CD4-positive, alpha-beta T cell (primary cell): ENCODE data around the gene EBF4. TPM values are rescaled to one million over a fixed set of nuclear protein-coding genes. Genes with fewer than 3 reads are reported as not detected.
"Not testable (repeated sequence)": the region's sequence is repeated elsewhere in the genome, so short reads cannot be mapped to it uniquely, and the experiment has no call there.

Experiments used
- ATAC-seq: fragments of 200-7000 bp; cut with Tn5 transposase; one replicate; pipeline ENCODE4 v1.10.0; 2022; ENCODE audit warnings: mild to moderate bottlenecking; ENCODE audit not compliant: poor library complexity
- CTCF ChIA-PET: fragments of 350-600 bp; sonication (Branson Sonifier 250); formaldehyde crosslinking; loops from one replicate; lab custom pipeline; 2021; ENCODE audit warnings: antibody characterized with exemption, inconsistent platforms; lab: Charles Lee
- POLR2A ChIA-PET: fragments of 350-600 bp; sonication (Branson Sonifier 250); formaldehyde crosslinking; loops from one replicate; lab custom pipeline; 2021; ENCODE audit warnings: antibody characterized with exemption, inconsistent platforms; lab: Charles Lee
- DNase-seq, 14 experiments: peaks; one replicate each; pipeline ENCODE4 v3.0.0-alpha.2; 2013 to 2020; ENCODE audit warnings: mixed read lengths in 2 of 14
- H3K27ac ChIP-seq, 2 donors: one replicate each; pipeline versions ENCODE4 v1.5.1 to v1.7.0; 2013; ENCODE audit warnings: low read length in 2 of 2, low read depth in 1 of 2, mild to moderate bottlenecking in 1 of 2
- H3K27me3 ChIP-seq, 2 experiments: 1 replicate in 1 of 2; 2 replicates in 1 of 2; pipeline versions ENCODE4 v1.6.1 to v1.7.0; 2013; ENCODE audit warnings: low read length in 2 of 2, control low read depth in 1 of 2, mild to moderate bottlenecking in 1 of 2, moderate library complexity in 1 of 2; ENCODE audit not compliant: insufficient read depth in 2 of 2, control insufficient read depth in 1 of 2
- H3K36me3 ChIP-seq: one replicate; pipeline ENCODE4 v1.6.1; 2013; ENCODE audit warnings: low read length, control low read depth; ENCODE audit not compliant: insufficient read depth
- H3K4me1 ChIP-seq: one replicate; pipeline ENCODE4 v1.6.1; 2013; ENCODE audit warnings: low read length, control low read depth; ENCODE audit not compliant: insufficient read depth
- H3K4me3 ChIP-seq: one replicate; pipeline ENCODE4 v1.5.1; 2013; ENCODE audit warnings: mild to moderate bottlenecking, low read length, moderate library complexity
- H3K9me3 ChIP-seq, 2 experiments: 1 replicate in 1 of 2; 2 replicates in 1 of 2; pipeline versions ENCODE4 v1.6.1 to v1.7.0; 2013; ENCODE audit warnings: low read length in 2 of 2, mild to moderate bottlenecking in 2 of 2, control low read depth in 1 of 2, moderate library complexity in 1 of 2; ENCODE audit not compliant: control insufficient read depth in 1 of 2, insufficient read depth in 1 of 2
- H3K27ac Mint-ChIP-seq: one replicate; pipeline ENCODE4 v1.8.0; 2020; ENCODE audit warnings: mixed read lengths
- H3K27me3 Mint-ChIP-seq: one replicate; pipeline ENCODE4 v1.8.0; 2021; ENCODE audit warnings: mixed read lengths
- H3K36me3 Mint-ChIP-seq: one replicate; pipeline ENCODE4 v1.8.0; 2021; ENCODE audit warnings: low read depth, mixed read lengths
- H3K4me1 Mint-ChIP-seq: one replicate; pipeline ENCODE4 v1.8.0; 2021; ENCODE audit warnings: low read depth, mixed read lengths
- H3K4me3 Mint-ChIP-seq: one replicate; pipeline ENCODE4 v1.8.0; 2020; ENCODE audit warnings: mild to moderate bottlenecking, mixed read lengths
- H3K9me3 Mint-ChIP-seq: one replicate; pipeline ENCODE4 v1.8.0; 2020; ENCODE audit warnings: mixed read lengths
- intact Hi-C, 2 experiments: fragments of 100-400 bp; cut with DNase I in 1 of 2; cut with micrococcal nuclease in 1 of 2; formaldehyde crosslinking; loops; one replicate each; pipeline versions ENCODE4 v1.15.1 to v1.9.0; 2023 to 2025; cut with DNase I, micrococcal nuclease
- total RNA-seq, 174 experiments: library from RNA in 2 of 174; stranded (reverse) in 2 of 174; gene quantifications; one replicate each; pipeline ENCODE4 v1.2.3 and lab custom pipeline; 2021 to 2026
- TF ChIP-seq, protein P1 (sequence below): fragments of 200-600 bp; IDR thresholded peaks from one replicate; pipeline ENCODE4 v1.8.0; 2022; ENCODE audit warnings: antibody characterized with exemption, mild to moderate bottlenecking

Gene EBF4
- total RNA-seq, 2 experiments from 2014 or later: 4.2 to 5.1 TPM

DNA sequence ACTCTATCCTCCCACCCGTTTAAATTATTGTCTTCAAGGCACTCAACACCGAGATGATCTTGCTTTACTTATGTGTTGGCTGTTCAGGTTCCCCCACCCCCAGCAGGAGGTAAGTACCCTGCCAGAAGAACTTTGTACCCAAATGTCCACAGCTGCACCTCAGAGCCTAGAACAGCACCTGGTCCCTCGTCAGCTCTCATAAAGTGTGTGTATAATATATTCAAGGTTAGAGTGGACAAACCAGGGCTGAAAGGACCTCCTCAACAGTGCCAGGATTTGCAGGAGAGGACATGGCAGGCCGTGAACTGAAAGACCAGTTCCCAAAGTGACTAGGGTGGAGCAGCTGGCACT is 113.7 kb downstream of the EBF4 start:
- Histone ChIP-seq H3K4me1 (peaks cover 2% of the 10 kb centered on the region), H3K27me3 (peaks cover 34 to 38% of the 10 kb centered on the region in 2 experiments), H3K9me3 (peaks cover 0 to 5% of the 10 kb centered on the region in 2 experiments), H3K4me3 (no peak overlapping the region), H3K27ac (no peak overlapping the region), H3K36me3 (no peaks in the 10 kb centered on the region)
- DNase-seq (no peak), ATAC-seq (no peak)
- no peaks in the 10 kb centered on the region for H3K36me3 Mint-ChIP-seq
- TF ChIP-seq, protein P1, sequence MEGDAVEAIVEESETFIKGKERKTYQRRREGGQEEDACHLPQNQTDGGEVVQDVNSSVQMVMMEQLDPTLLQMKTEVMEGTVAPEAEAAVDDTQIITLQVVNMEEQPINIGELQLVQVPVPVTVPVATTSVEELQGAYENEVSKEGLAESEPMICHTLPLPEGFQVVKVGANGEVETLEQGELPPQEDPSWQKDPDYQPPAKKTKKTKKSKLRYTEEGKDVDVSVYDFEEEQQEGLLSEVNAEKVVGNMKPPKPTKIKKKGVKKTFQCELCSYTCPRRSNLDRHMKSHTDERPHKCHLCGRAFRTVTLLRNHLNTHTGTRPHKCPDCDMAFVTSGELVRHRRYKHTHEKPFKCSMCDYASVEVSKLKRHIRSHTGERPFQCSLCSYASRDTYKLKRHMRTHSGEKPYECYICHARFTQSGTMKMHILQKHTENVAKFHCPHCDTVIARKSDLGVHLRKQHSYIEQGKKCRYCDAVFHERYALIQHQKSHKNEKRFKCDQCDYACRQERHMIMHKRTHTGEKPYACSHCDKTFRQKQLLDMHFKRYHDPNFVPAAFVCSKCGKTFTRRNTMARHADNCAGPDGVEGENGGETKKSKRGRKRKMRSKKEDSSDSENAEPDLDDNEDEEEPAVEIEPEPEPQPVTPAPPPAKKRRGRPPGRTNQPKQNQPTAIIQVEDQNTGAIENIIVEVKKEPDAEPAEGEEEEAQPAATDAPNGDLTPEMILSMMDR: no peak
- peaks cover 2% of the 10 kb centered on the region for H3K4me1 Mint-ChIP-seq
- intact Hi-C loops: loop anchor here in 1 of 2 experiments (10.0 kb wide), 1 partner anchor 1178 kb away; no protein-coding TSS in a partner anchor
- H3K9me3 Mint-ChIP-seq: no peaks in the 10 kb centered on the region
- CTCF ChIA-PET: no interaction called here
- H3K4me3 Mint-ChIP-seq: no peak overlapping the region
- POLR2A ChIA-PET: no interaction called here
- no peak overlapping the region for H3K27ac Mint-ChIP-seq
- H3K27me3 Mint-ChIP-seq: peaks cover 71% of the 10 kb centered on the region

DNA sequence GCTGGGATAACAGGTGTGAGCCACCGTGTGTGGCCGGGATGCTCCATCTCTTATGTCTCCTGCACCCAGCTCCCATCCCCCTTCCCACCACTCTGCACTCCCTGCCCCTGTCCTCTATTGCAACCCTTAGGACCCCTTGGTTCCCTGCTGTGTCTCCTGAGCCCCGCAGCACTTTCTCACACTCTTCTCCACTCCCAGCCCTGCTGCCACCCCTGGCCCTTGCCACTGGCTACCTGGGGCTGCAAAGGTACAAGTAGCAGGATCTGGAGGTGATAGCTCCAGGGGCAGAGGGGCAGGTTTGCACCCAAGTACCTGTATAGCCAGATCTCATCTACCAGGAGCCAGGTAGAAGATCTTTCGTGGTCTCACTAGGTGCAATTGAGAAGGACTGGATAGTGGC is 114.4 kb downstream of the EBF4 start:
- H3K9me3 Mint-ChIP-seq: peaks cover under 1% of the 10 kb centered on the region
- POLR2A ChIA-PET: no interaction called here
- CTCF ChIA-PET: no interaction called here

DNA sequence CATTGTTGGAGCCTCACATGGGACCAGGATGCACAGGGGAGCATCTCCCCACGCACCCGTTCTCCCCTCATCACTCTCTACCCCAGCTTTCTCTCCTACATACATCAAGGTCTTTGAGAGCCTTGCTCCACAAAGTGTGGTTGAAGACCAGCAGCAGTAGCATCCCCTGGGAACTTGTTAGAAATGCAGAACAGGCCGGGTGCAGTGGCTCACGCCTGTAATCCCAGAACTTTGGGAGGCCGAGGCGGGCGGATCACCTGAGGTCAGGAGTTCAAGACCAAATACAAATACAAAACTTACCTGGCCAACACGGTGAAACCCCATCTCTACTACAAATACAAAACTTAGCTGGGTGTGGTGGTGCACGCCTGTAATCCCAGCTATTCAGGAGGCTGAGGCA is 115.3 kb downstream of the EBF4 start:
- H3K4me1 Mint-ChIP-seq, POLR2A ChIA-PET, H3K36me3 Mint-ChIP-seq, H3K27ac ChIP-seq, DNase-seq, H3K4me1 ChIP-seq, H3K27ac Mint-ChIP-seq, H3K9me3 Mint-ChIP-seq, ATAC-seq, H3K4me3 Mint-ChIP-seq, H3K9me3 ChIP-seq, H3K36me3 ChIP-seq, H3K4me3 ChIP-seq: not testable (repeated sequence)
- intact Hi-C loops: loop anchor here in 1 of 2 experiments (10.0 kb wide), 1 partner anchor 1177 kb away; no protein-coding TSS in a partner anchor
- peaks cover 72% of the 10 kb centered on the region for H3K27me3 Mint-ChIP-seq
- CTCF ChIA-PET: interaction anchor here (0.6 kb wide), 1 partner anchor 194 kb away, joined by 3 read pairs; no protein-coding TSS in a partner anchor
- peaks cover 25 to 26% of the 10 kb centered on the region in 2 experiments for H3K27me3 ChIP-seq

More for the DNA sequence above, 114.4 kb downstream of the EBF4 start:
- ATAC-seq: no peak
- H3K4me3 Mint-ChIP-seq: no peak overlapping the region
- H3K27me3 Mint-ChIP-seq: peaks cover 72% of the 10 kb centered on the region
- DNase-seq: no peak
- Histone ChIP-seq H3K4me3 (no peak overlapping the region), H3K27me3 (peaks cover 29 to 33% of the 10 kb centered on the region in 2 experiments), H3K36me3 (no peaks in the 10 kb centered on the region), H3K27ac (no peak overlapping the region), H3K4me1 (no peaks in the 10 kb centered on the region), H3K9me3 (peaks cover 2 to 5% of the 10 kb centered on the region in 2 experiments)
- TF ChIP-seq, protein P1: no peak
- H3K36me3 Mint-ChIP-seq: no peaks in the 10 kb centered on the region
- H3K27ac Mint-ChIP-seq: no peak overlapping the region
- intact Hi-C loops: loop anchor here in 1 of 2 experiments (10.0 kb wide), 1 partner anchor 1178 kb away; no protein-coding TSS in a partner anchor
- H3K4me1 Mint-ChIP-seq: no peaks in the 10 kb centered on the region

DNA sequence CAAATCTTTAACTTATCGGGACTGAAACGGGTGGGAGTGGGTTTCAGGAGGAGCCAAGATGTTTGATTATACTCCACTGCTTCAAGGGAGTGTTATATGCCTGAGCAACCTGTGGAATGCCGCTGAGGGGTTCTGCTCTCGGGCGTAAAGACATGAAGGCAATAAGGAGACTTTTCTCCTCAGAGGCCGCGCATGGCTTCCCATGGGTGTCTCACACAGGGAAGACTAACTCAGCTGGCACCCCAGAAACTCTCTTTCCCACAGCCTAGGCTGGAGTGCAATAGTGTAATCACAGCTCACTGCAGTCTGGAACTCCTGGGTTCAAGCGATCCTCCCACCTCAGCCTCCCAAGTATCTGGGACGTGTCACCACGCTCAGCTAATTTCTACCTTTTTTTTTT is 117.1 kb downstream of the EBF4 start:
- ChIA-PET CTCF (no interaction called here), POLR2A (no interaction called here)
- no peak overlapping the region for H3K27ac Mint-ChIP-seq
- peaks cover 5% of the 10 kb centered on the region for H3K9me3 Mint-ChIP-seq
- ATAC-seq (no peak), DNase-seq (no peak)
- no peaks in the 10 kb centered on the region for H3K36me3 Mint-ChIP-seq
- peaks cover 5 to 6% of the 10 kb centered on the region in 2 experiments for H3K9me3 ChIP-seq
- H3K27me3 Mint-ChIP-seq: peaks cover 72% of the 10 kb centered on the region
- peaks cover 13 to 14% of the 10 kb centered on the region in 2 experiments for H3K27me3 ChIP-seq
- no peak overlapping the region for H3K4me3 Mint-ChIP-seq
- H3K27ac ChIP-seq: no peak overlapping the region
- TF ChIP-seq, protein P1: no peak
- no peaks in the 10 kb centered on the region for H3K4me1 ChIP-seq
- H3K4me1 Mint-ChIP-seq: no peaks in the 10 kb centered on the region
- H3K4me3 ChIP-seq: no peak overlapping the region
- intact Hi-C loops: loop anchor here in 1 of 2 experiments (10.0 kb wide), 1 partner anchor 1175 kb away; no protein-coding TSS in a partner anchor
- H3K36me3 ChIP-seq: no peaks in the 10 kb centered on the region
